Raji (cell line): ENCODE measurements around the gene HEXD.

Experiments used
- POLR2A ChIP-seq: IDR thresholded peaks from 2 replicates; pipeline ENCODE4 v1.6.1; 2011; ENCODE audit warnings: low read depth, low read length, control low read depth; ENCODE audit not compliant: insufficient read depth

The HEXD gene

DNA sequence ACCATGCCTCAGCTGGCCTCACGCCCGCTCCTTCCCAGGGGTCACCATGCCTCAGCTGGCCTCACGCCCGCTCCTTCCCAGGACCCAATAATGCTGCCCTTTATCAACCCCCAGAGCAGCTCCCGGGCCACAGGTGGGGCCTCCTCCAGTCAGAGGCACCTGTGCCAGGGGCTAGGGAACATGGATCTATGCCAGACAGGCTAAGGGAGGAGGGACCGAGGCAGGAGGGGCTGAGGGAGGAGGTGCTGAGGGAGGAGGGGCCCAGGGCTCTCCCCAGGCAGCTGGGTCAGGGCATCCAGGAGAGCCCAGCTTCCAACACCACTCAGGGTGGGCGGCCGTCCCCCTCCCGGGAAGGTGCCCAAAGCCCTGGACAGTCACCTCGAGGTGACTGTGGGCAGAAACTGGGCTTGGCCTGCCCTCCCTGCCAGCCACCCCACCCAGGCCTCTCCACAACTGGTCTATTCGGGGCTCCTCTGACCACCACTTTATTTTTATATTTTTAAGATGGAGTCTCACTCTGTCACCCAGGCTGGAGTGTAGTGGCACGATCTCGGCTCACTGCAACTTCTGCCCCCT lies 27.2 kb upstream of the HEXD start:
- TF ChIP-seq POLR2A = no peak

GRCh38 chr17:82391496-82392066 lies 26.6 kb upstream of the HEXD start:
- TF ChIP-seq POLR2A = no peak

DNA sequence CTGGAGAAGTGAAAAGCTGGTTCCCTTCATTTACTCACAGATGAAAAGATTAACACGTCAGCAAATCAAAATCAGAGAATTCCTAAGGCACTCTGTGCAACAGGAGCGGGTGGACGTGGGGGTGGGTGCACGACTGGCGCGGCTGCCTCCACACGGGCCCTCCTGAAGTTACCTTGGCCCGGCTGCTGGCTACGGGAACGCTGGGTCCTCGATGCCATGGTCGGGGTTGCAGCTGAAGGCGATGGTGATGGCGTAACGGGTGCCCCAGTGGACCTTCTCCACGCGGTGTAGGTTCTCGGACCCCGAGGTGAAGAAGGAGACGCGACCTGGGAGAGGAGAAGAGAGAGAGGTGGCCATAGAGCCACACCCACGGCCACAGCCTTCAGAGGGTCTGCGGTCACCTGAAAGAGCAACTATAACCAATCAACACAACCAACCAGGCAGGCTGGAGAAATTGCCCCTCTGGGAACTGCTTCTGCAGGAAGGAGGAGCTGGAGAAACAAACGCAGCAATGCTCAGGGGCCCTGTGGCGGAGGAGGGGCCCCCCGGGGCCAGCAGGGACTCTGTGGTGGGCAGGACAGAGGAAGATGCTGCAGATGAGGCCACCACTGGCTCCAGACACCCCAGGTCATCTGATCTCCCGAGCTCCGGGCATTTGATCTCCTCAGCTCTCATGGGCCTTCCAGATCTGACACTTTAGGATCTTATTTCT lies 25.8 kb upstream of the HEXD start:
- TF ChIP-seq POLR2A = no peak

GRCh38 chr17:82392941-82393340 lies 25.2 kb upstream of the HEXD start:
- no peak for TF ChIP-seq POLR2A

DNA sequence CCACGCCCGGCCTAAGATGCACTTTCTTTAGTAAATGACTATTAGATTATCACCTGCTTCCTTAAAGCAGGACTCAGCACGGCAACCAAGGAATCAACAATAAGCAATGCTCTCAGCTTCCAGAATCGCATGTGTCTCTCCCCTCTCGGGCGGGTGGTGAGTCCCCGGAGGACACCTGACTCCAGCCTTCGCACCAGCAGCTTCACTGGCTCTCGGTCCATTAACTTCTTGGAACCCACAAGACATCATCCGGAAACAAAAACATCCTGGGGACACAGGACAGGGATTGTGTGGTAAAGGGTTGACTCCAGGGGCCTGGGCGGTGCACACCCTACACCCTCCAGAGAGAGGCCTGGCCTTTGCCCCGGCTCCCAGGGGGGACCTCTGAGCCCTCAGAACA lies 23.9 kb upstream of the HEXD start:
- no peak for TF ChIP-seq POLR2A

GRCh38 chr17:82396601-82397435 lies 21.3 kb upstream of the HEXD start:
- TF ChIP-seq POLR2A = no peak

DNA sequence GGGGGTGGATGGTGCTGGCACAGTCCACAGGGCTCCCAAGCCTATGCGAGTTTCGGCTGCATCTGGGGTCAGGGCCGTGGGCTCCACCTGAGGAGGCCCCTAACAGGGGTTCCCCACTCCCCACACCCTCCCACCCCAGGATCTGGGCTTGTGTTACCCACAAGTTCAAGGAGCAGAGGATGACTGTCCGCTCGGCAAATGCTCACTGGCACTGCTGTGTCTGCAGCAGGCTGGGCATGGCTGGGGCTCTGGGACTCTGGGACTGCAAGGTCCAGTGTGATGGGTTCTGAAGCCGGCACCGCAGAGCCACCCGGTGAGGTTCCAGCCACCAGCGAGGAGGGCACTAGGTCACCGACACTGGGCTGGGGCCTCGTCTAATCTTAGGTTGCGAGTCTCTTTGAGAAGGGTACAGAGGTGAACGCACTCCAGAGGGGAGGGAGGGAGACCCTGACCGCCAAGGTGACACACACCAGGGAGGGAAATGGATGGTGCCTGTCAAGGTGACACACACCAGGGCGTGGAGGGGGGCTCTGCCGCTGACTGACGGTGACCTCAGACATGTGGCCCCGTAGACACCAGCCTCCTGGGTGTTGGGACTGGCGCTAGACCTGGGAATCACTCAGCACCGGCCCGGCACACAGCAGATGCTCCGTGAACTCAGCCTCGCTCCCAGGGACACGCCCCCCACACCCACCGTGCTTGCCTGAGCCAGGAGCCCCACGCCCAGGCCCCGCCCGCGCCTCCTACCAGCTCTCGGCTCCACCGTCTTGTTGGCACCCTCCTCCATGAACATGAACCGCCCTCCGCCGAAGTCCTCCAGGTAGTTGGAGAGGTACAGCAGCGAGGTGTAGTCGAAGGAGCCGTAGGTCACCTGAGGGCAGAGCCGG lies 20.5 kb upstream of the HEXD start:
- TF ChIP-seq POLR2A = no peak

GRCh38 chr17:82399041-82399441 lies 19.1 kb upstream of the HEXD start:
- TF ChIP-seq POLR2A = no peak

GRCh38 chr17:82399601-82400101 lies 18.5 kb upstream of the HEXD start:
- no peak for TF ChIP-seq POLR2A

- TF ChIP-seq POLR2A = no peak
These were observed 17.9 kb upstream of the HEXD start for GRCh38 chr17:82400206-82400605.

- no peak for TF ChIP-seq POLR2A
These were observed 17.3 kb upstream of the HEXD start for GRCh38 chr17:82400830-82401229.

DNA sequence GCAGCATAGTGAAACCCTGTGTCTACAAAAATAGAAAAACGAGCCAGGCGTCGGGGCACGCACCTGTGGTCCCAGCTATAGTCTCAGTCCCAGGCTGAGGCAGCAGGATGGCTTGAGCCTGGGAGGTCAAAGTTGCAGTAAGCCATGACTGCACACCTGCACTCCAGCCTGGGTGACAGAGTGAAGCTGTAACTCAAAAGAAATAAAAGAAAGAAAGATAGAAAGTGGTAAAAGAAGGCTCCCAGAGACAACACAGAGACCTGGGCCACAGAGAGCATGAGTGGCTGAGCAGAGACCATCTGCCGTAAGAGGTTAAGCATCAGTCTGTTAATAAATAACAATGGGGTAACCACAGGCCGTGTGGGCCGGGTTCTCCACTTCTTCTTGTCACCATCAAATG lies 15.3 kb upstream of the HEXD start:
- no peak for TF ChIP-seq POLR2A

DNA sequence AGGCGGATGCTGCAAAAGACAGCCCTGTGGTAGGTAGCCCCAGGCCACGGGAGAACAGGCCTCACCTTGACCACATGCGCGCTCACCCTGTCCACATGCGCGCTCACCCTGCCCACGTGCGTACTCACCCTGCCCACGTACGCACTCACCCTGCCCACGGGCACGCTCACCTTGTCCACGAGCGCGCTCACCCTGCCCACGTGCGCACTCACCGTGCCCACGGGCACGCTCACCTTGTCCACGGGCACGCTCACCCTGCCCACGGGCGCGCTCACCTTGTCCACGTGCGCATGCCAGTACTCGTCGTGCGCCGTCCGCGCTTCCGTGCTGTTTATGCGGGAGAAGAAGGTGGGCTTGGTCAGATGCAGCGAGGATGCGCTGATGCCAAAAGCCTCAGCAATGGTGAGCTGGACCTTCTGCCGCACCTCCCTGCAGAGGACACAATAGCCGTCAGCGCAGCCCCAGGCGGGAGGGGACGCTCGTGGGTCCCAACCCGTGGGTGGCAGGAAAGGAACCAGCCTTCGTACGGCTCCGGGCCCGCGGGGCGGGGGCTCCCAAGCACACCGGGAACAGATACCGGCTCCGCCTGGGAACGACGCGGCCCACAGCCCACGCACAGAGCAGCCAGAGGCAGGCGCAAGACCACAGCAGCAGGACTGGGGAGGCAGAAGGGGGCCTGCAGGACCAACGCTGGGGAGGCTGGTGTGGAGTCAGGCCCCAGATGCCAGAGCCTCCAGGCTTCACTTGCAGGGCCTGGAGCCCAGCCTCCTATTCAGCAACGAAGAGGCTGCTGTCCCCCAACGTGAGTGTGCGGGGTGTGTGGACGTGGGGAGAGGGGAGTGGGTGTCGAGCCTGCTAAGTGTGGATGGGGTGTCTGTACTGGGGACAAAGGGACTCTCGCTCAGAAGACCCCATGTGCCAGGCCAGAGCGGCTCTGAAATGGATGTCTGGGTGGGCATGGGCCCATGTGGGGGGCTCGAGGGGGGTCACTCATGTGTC lies 14.2 kb upstream of the HEXD start:
- no peak for TF ChIP-seq POLR2A

DNA sequence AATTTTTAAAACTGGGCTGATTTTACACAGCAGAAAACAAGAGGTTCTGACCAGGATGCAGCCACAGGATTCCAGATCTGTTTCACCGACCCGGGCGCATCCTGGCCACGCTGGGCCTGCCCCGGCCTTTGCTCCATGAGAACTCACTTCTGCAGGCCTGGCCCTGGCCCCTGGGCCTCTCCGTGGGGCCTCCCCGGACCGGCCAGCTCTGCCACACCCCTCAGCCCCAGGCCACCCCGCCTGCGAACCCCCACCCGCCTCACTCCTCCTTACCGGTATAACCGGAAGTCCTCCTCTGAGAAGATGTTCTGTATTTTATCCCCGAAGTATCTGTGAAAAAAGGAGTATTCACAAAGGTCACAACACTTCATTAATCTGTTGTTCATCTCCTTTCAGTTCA lies 13.1 kb upstream of the HEXD start:
- no peak for TF ChIP-seq POLR2A

- TF ChIP-seq POLR2A = no peak
These were observed 11.9 kb upstream of the HEXD start for GRCh38 chr17:82406131-82406671.
